HG03064 (cell line): Measurements from ENCODE around the gene SNX9.
"Not testable (repeated sequence)": the region's sequence is repeated elsewhere in the genome, so short reads cannot be mapped to it uniquely, and the experiment has no call there.

Experiments used
- ATAC-seq: cut with Tn5 transposase; IDR thresholded peaks from one replicate; pipeline ENCODE4 v1.9.1; 2021; ENCODE audit warnings: low read depth; ENCODE audit not compliant: unreplicated experiment

SNX9 gene

DNA sequence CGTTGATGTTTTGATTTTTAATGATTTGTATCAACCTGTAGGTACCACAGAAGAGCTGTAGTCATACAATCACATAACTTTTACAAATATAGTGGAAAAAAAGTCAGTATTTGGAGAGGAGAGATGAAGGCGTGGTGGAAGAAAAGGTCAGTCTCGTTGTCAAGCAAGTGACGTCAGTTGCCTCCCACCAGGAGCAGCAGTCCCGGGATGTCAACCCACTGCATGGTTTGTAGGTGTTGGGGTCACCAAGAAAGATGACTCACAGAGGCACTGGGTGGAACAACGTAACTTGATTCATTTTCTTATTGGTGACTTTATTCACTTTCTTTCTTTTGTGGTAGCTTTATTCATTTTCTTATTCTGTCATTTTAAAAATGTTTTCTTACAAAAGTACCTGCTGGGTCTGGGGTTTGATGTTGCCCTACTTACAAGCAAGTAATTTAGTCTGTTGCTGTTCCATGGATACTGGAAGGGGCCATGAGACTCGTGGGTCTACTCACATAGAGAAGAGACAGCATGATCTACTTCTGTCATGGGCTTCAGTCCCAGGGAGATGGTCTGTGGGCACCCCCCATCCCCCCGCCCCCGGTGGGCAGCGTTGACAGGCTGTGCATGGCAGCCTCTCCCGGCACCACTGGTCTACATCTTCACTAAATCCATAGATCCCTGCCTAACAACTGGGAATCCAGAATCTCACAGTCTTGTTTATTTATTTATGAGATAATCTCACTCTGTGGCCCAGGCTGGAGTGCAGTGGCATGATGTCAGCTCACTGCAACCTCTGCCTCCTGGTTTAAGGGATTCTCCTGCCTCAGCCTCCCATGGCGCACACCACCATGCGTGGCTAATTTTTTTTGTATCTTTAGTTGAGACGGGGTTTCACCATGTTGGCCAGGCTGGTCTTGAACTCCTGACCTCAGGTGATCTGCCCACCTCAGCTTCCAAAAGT lies 122.2 kb downstream of the SNX9 start:
- no peak for ATAC-seq

DNA sequence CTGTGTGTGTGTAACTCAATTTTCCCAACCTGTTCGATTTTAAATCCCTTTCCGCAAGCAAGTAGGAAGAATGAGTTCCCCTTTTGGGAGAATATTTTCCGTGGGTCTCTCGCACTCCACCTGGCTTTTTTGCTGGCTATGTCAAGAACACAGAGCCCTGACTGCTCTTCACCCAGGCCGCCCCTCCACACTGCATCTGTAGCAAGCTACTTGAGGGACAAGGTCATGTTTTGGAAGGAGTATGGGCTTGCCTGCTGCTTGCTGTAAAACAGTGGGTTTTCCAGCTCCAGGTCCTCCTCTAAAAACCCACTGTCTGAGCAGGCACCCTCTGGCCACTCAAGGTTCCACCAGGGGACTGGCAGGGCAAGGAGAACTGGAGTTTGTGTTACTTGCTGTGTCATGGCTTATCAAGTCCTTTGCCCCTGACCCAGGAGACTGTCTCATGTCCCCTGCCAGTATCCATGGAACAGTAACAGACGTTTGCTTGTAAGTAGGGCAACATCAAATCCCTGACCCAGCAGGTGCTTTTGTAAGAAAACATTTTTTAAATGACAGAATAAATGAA lies 123.1 kb downstream of the SNX9 start:
- no peak for ATAC-seq

DNA sequence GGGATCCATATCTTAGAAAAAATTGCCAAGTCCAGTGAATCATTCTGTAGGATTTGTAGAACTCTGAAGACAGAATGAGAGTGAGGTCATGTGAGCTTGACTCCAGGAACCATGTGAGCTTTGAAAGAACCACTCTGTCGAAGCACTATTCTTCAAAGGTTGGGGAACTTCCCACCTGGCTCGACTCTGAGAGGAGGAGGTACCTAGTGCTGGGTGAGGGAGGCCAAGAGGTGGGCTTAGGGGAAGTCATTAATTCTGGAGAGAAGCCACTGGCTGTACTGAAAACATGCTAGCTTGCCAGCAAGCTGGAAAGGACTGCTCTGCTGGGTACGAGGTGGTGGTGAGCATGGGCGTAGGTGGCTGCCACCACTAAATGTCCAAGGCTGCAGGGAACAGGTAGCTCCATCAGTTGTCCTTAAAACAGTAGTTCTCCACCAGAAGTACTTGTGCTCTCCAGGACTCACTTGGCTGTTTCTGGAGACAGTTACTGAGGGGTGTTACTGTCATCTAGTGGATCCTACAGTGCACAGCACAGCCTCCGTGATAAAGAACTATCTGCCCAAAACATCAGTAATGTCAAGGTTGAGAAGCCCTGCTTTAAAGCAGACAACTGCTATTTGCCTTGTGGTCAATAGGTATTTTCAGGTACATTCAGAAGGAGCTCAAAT lies 124.0 kb downstream of the SNX9 start:
- no peak for ATAC-seq

DNA sequence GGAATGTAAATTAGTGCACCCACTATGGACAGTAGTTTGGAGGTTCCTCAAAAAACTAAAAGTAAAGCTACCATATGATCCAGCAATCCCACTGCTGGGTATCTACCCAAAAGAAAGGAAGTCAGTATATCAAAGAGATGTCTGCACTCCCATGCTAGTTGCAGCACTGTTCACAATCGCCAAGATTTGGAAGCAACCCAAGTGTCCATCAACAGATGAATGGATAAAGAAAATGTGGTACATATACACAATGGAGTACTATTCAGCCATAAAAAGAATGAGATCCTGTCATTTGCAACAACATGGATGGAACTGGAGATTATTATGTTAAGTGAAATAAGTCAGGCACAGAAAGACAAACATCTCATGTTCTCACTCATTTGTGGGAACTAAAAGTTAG lies 127.9 kb downstream of the SNX9 start:
- ATAC-seq: not testable (repeated sequence)

DNA sequence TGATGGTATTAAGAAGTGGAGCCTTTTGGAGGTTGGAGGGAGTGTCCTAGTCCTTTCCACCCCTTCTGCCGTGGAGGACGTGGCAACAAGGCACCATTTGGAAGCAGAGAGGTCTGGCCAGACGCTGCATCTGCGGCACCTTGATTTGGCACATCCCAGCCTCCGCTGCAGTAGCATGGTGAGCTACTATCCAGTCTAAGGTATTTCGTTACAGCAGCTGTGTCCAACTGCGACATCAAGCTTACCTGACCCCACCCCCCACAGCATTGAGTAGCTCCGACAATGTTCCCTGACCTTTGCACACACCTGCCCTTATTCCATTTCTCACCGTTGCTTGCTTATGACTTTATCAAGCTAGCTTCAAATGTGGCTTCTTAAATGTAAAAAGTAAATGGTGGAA lies 128.8 kb downstream of the SNX9 start:
- no peak for ATAC-seq

DNA sequence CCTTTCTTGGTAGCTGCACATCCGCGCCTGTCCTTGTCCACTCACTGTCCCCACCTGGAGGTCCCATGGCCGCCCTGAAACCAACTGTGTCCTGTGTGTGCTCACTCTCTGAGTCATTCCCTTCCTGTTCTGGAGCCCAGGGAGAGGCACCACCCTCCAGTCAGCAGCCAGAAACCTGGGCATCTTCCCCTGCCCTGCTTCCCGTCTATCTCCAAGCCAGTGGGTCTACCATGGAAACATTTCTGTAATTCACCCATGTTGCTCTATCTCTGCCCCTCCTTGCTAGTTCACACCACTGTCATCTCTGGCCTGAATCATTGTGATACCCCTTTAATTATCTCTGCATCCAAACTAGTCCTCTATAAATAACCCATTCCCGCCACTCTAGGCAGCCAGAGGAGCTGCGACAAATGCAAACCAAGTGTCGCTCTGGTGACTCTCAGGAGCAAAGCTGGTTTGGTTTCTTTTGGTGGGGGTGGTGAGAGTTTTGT lies 129.9 kb downstream of the SNX9 start:
- no peak for ATAC-seq

DNA sequence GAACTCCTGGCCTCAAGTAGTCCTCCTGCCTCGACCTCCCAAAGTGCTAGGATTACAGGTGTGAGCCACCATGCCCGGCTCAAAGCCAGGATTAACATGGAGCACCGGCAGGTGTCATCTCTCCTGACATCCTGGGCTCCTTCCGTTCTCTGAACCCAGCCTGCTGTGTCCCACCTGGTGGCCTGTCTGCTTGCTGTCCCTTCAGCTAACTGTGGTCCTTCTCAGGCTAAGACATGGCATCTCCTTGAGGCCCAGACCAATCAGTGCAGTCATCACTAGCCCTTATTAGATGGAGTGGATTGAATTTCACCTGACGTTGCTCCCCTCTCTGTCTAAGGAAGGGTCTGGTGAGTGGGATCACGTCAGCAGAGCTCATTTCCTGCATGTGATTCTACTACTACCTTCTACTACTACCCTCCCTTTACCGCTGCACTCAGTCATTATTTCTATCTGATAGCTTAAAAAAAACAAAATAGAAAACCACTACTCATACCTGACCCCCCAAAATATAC lies 130.6 kb downstream of the SNX9 start:
- ATAC-seq: no peak

DNA sequence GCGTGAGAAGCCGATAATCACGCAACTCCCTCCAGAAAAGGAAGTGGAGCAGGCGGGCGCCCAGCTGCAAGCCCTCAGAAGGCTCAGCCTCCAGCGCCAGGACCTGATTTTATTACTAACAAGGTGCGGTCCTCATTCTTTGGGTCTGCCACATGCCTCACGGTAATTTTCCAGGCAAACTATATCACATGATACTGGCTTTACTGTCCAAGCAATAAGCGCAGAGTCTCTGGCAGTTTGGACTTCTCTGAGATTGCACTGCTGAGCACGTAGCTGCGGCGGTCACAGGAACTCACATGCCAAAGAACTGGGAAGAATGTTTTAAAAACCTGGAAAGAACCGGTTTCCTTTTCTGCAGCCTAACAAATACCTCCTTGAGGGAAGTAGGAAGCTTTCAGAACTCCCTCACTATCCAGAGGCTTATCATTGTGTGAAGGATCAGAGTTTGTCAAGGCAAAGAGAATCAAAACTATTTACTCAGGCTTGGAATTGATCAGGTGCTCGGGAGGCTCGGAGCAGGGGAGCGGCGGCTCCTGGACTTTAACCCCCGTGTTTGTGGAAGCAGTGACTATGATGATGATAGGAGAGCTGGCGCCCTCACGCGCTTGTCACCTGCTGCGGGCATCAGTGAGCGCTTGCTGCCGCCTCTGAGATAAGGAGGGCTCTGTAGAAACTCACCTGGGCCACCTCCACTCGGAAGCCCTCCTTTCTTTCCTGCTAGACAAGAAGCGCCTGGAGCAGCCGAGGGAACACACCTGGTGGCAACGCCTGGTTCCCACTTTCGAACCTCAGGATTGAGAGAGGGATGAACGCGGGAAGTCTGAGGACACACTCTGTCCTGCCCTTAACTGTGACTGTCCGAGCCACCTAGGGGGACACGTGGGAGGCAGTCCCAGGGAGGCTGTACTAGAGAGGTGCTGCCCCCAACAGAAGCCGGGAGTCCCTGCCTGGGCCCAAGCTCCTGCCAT lies 131.4 kb downstream of the SNX9 start:
- ATAC-seq: no peak

DNA sequence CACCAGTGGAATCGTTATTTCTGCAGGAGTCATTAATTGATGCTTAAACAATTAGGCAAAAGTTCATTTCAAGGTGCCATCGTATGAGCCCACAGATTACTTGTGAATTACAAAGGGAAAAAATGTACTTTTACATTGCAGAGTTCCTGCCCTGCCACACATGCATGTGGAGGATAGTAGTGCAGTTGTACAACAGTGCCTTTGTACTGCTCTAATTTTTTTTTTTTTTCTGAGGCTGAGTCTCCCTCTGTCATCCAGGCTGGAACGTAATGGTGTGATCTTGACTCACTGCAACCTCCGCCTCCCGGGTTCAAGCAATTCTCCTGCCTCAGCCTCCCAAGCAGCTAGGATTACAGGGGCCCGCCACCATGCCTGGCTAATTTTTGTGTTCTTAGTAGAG lies 132.6 kb downstream of the SNX9 start:
- ATAC-seq: no peak

DNA sequence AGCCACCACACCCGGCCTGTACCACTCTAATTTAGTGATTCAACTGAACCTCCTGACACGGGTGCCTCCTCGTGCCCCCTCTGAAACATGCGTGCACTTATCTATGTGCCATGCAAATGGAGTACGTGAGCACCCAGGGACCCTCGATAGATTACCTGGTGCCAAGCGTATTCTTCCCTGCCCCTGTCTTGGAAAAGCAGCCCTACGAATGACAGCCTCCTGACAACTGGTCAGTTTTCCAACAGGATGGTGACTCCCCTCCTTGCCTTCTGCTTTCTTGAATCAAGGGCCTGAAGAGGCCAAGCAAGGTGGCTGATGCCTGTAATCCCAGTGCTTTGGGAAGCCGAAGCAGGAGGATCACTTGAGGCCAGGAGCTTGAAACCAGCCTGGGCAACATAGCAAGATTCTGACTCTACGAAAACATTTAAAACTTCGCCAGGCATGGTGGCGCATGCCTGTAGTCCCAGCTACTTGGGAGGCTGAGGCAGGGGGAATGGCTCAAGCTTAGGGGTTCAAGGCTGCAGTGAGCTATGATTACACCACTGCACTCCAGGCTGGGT lies 133.2 kb downstream of the SNX9 start:
- ATAC-seq: no peak

DNA sequence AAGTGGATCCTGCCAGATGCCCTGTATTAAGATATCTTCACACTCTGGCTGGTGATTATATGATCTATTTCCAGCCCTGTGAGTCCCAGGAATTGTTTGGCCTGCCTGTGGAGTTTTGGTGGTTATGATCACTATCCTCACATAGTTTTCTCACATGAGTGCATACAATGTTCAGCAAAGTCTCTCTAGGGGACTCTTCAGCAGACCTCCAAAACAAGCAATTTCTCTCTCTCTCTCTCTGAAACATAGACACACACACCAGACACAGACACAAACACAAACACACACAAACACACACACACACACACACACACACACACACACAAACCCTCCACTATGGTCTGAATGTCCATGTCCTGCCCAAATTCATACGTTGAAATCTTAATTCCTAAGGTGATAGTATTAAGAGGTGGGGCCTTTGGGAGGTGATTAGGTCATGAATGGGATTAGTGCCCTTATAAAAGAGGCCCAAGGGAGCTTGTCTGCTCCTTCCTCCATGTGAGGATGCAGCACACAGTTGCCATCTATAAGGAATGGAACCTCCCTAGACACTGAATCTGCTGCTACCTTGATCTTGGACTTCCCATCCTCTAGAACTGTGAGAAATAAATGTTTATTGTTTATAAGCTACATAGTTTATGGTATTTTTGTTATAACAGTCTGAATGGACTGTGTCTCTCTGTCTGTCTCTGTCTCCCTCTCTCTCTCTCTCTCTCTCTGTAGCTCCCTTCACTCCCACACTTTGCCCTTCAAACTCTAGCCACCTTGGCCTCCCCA lies 136.6 kb downstream of the SNX9 start:
- no peak for ATAC-seq

DNA sequence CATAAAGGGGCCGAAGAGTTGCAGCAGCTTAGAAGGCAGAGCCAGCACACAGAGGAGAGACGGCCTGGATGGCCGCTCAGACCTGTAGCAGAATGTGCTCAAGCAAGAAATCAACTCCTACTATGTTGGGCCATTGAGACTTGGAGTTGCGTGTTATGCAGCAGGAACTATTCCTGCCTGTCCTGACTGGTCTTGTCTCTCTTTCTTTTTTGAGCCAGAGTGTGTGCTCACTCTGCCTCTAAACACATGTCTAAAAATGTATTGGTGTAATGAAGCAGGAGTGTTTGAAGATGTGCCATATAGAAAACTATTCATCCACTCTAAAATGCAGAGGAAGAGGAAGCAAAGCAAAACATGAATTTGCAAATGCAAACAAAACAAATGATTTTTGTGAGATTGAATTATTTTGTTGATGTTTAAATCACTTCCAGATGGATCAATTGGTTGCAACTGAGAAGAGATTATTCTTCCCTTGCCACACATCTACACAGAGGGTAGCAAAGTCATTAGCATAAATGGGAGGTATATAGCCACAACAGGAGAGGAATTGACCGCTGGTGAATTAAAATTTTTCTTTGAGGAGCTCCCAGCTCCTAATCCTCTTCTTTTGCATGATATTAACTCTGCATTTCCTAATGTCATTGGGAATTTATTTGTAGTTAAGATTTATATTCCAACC lies 138.2 kb downstream of the SNX9 start:
- no peak for ATAC-seq

DNA sequence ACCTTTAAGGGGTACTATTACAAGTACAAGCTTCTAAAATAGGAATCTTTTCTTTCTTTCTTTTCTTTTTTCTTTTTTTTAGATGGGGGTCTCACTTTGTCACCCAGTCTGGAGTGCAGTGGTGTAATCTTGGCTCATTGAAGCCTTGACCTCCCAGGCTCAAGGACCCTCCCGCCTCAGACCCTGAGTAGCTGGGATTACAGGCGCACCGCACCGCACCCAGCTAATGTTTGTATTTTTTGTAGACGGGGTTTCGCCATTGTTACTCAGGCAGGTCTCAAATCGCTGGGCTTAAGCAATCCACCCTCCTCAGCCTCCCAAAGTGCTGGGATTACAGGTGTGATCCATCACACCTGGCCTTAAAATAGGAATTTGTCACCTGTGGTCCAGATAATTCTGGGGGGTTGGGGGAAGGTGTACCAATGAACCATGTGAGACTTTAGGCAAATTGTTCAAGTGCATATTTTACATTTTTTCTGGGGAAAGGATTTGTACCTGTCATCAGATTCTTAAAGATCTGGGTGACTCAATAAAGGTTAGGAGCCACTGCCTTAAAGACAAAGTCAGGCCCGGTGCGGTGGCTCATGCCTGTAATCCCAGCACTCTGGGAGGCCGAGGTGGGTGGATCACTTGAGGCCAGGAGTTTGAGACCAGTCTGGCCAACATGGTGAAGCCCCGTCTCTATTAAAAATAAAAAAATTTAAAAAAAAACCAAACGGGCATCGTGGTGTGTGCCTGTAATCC lies 139.0 kb downstream of the SNX9 start:
- ATAC-seq: no peak

DNA sequence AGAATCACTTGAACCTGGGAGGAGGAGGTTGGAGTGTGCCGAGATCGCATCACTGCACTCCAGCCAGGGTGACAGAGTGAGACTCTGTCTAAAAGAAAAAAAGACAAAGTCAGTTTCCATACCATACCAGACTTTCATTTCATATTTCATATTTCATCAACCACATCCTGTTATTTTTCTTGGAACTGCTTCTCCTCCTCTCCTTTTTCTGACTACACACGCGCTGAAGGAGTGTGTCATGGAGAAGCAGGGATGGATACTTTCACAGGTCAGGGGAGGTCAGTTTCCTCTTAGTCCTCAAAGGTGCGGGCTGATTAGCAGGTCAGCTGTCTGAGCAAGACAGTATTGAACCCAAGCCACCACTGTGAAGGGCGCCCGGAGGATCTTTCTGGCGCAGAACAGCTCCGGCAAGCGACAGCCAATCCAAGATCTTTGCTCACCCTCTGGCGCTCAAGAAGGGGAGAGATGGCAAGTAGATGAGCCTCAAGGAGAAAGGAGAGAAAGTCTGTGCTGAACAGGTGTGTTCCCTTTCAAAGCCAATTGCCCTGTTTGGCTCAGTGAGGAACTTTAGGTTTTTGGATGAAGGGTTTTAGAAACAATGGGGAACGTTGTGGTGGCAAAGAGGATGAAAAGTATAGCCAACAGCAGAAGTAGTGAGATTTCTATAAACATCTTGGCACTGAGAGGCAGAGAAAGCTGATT lies 139.7 kb downstream of the SNX9 start:
- ATAC-seq: no peak

DNA sequence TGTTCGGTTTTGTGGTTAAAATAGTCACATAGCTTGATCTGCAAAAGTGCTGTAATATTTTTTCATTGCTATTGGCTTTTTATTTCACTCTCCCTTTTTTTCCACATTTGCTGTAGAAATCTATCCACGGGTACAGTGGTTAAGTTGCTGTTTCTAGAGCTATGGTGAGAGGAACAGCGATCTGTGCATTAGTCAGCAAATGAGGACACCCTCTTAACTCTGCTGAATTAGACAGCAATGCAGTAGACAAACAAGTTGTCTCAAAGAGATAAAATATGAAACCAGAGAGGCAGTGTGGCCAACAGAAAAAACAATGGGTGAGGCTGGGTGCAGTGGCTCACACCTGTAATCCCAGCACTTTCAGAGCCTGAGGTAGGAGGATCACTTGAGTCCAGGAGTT lies 141.1 kb downstream of the SNX9 start:
- ATAC-seq: no peak

DNA sequence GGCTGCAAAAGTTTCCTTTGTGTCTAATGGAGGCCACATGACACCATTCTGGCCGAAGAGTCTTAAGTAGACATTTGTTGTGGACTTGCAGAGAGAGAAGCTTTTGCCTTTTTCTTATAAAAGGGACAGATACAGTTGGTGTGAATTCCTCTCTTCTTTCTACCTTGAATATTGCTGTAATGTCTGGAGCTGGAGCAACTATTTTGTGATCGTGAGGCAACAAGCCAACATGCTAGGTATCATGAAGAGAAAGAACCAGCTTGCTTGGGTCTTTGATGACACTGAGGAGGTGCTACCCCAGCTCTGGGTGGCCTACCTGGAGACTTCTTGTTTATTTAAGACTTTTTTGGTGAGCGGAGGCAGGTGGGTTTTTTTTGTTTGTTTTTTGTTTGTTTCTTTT lies 142.3 kb downstream of the SNX9 start:
- no peak for ATAC-seq

DNA sequence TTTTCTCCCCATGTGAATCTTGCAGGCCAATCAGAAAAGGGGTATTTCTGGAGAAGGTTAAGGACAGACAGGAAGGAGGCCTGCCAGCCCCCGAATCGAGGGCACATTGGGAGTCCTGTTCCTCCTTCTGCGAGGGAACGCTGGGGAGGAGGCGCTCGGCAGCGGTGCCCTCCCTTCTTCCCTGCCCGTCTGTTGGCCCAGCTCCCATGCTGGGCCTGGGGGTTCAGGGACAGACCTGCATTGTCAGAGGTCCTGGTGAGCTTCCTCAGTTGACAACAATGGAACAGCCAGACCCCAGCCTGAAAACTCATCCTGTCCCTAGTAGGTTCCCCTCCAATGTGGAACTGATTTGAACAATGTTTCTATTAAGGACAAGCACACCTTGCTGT lies 143.5 kb downstream of the SNX9 start:
- ATAC-seq: no peak
